Body of pancreas (tissue), 4 donors: ENCODE data around the gene ASRGL1. TPM values are rescaled to one million over a fixed set of nuclear protein-coding genes. Genes with fewer than 3 reads are reported as not detected.

Experiments
- ATAC-seq: fragments of 150-250 bp; one replicate; pipeline ENCODE4 v1.9.1; 2016
- DNase-seq, 4 donors: peaks; one replicate each; pipeline ENCODE4 v3.0.0-alpha.2; 2019
- H3K27ac ChIP-seq, 4 donors: fragments of 200-600 bp; sonication (generic); 1 replicate in 3 of 4; 2 replicates in 1 of 4; pipeline versions ENCODE4 v1.5.1 to v1.6.1; 2016 to 2019; ENCODE audit warnings: mild to moderate bottlenecking in 1 of 4, mixed read lengths in 1 of 4, moderate library complexity in 1 of 4
- H3K27me3 ChIP-seq, 2 donors: fragments of 200-600 bp; sonication (generic); one replicate each; pipeline ENCODE4 v1.6.0; 2016; ENCODE audit warnings: mild to moderate bottlenecking in 1 of 2
- H3K36me3 ChIP-seq, 2 donors: fragments of 200-600 bp; sonication (generic); replicated peaks in 1 of 2; 2 replicates each; pipeline ENCODE4 v1.5.1; 2016; ENCODE audit warnings: low read depth in 2 of 2; ENCODE audit not compliant: insufficient read depth in 1 of 2
- H3K4me1 ChIP-seq: fragments of 200-600 bp; sonication (generic); one replicate; pipeline ENCODE4 v1.6.0; 2016
- H3K4me3 ChIP-seq, 2 donors: fragments of 200-600 bp; sonication (generic); 1 replicate in 1 of 2; 2 replicates in 1 of 2; pipeline ENCODE4 v1.5.1; 2016 to 2019
- H3K9me3 ChIP-seq, 3 donors: fragments of 200-600 bp; sonication (generic); 1 replicate in 2 of 3; 2 replicates in 1 of 3; pipeline ENCODE4 v1.5.1; 2016
- CTCF ChIP-seq, 7 experiments: fragments of 450-650 bp in 4 of 7; fragments of 200-600 bp in 3 of 7; sonication (generic) in 3 of 7; IDR thresholded peaks; one replicate each; pipeline ENCODE4 v1.5.1; 2016 to 2019; ENCODE audit warnings: antibody characterized with exemption in 7 of 7
- POLR2A ChIP-seq, 3 donors: fragments of 450-650 bp; IDR thresholded peaks; one replicate each; pipeline ENCODE4 v1.6.1; 2016; ENCODE audit warnings: antibody characterized with exemption in 3 of 3, mild to moderate bottlenecking in 2 of 3
- WGBS, 2 donors: methylation state at CpG; one replicate each; pipeline ENCODE4 v1.1.5; 2017; 5-methylcytosine and 5-hydroxymethylcytosine counted together
- intact Hi-C: fragments of 100-400 bp; cut with DNase I; formaldehyde crosslinking; loops from one replicate; pipeline ENCODE4 v1.15.1; 2023
- total RNA-seq, 2 donors: library from RNA; depleted of rRNA; stranded (reverse); fragments of >200 nt; gene quantifications; one replicate each; pipeline ENCODE4 v1.1.0, GENCODE V29; 2016

ASRGL1 gene
- total RNA-seq, 2 donors from 2014 or later = 15.3 to 69.5 TPM

GRCh38 chr11:62402226-62402959 lies 65.1 kb downstream of the ASRGL1 start:
- no peaks in the 10 kb centered on the region for H3K9me3 ChIP-seq
- no peaks in the 10 kb centered on the region for H3K27me3 ChIP-seq
- H3K4me3 ChIP-seq = no peak overlapping the region
- peaks cover 11% of the 10 kb centered on the region for H3K4me1 ChIP-seq
- ATAC-seq (no peak), DNase-seq (peak in 2 of 4 donors; percentile 22 to 23)
- WGBS, 2 donors = 61% methylated on average over 14 to 15 of the region's 15 CpGs
- no peak overlapping the region for H3K27ac ChIP-seq
- intact Hi-C loops = no loop called here
- H3K36me3 ChIP-seq = no peaks in the 10 kb centered on the region
- no peak for TF ChIP-seq CTCF (IDR thresholded peaks at IDR 0.05)
- TF ChIP-seq POLR2A (IDR thresholded peaks at IDR 0.05) = no peak

- Histone ChIP-seq H3K4me1 (peaks cover 11% of the 10 kb centered on the region), H3K36me3 (no peaks in the 10 kb centered on the region), H3K27ac (no peak overlapping the region), H3K9me3 (no peaks in the 10 kb centered on the region), H3K27me3 (no peaks in the 10 kb centered on the region), H3K4me3 (no peak overlapping the region)
- 73 to 75% methylated on average over 12 of the region's 12 CpGs for WGBS, 2 donors
- TF ChIP-seq POLR2A (IDR thresholded peaks at IDR 0.05) (no peak), CTCF (IDR thresholded peaks at IDR 0.05) (no peak)
- intact Hi-C loops = no loop called here
- DNase-seq = no peak
- no peak for ATAC-seq
These were observed 65.9 kb downstream of the ASRGL1 start for GRCh38 chr11:62402960-62403730.

- DNase-seq (no peak), ATAC-seq (no peak)
- TF ChIP-seq POLR2A (IDR thresholded peaks at IDR 0.05) (no peak), CTCF (IDR thresholded peaks at IDR 0.05) (no peak)
- Histone ChIP-seq H3K4me3 (no peak overlapping the region), H3K9me3 (no peaks in the 10 kb centered on the region), H3K4me1 (peaks cover 11% of the 10 kb centered on the region), H3K27me3 (no peaks in the 10 kb centered on the region), H3K36me3 (no peaks in the 10 kb centered on the region), H3K27ac (no peak overlapping the region)
- WGBS, 2 donors = 84 to 90% methylated on average over 4 to 6 of the region's 6 CpGs
- intact Hi-C loops = no loop called here
These were observed 67.2 kb downstream of the ASRGL1 start for GRCh38 chr11:62404435-62404834.

- DNase-seq = no peak
- Histone ChIP-seq H3K4me3 (no peak overlapping the region), H3K4me1 (peaks cover 10% of the 10 kb centered on the region), H3K9me3 (no peaks in the 10 kb centered on the region), H3K36me3 (no peaks in the 10 kb centered on the region), H3K27ac (no peak overlapping the region), H3K27me3 (no peaks in the 10 kb centered on the region)
- TF ChIP-seq POLR2A (IDR thresholded peaks at IDR 0.05) = no peak
- intact Hi-C loops = no loop called here
- WGBS, 2 donors = 60 to 65% methylated on average over 5 of the region's 5 CpGs
- ATAC-seq = no peak
These were observed 67.7 kb downstream of the ASRGL1 start for GRCh38 chr11:62404901-62405300.

GRCh38 chr11:62406034-62406433 lies 68.8 kb downstream of the ASRGL1 start:
- ATAC-seq (no peak), DNase-seq (no peak)
- no peaks in the 10 kb centered on the region for H3K9me3 ChIP-seq
- intact Hi-C loops = no loop called here
- WGBS, 2 donors = 56 to 61% methylated on average over 4 of the region's 4 CpGs
- no peaks in the 10 kb centered on the region for H3K4me1 ChIP-seq
- no peaks in the 10 kb centered on the region for H3K36me3 ChIP-seq
- H3K27me3 ChIP-seq = no peaks in the 10 kb centered on the region
- no peak overlapping the region for H3K4me3 ChIP-seq
- TF ChIP-seq POLR2A (IDR thresholded peaks at IDR 0.05) (no peak), CTCF (IDR thresholded peaks at IDR 0.05) (no peak)
- H3K27ac ChIP-seq = no peak overlapping the region
